PC-3 (cell line): ENCODE results near the gene MORN1. TPM values are rescaled to one million over a fixed set of nuclear protein-coding genes. Genes with fewer than 3 reads are reported as not detected.

ENCODE experiments used
- ATAC-seq: fragments of 200-7000 bp; cut with Tn5 transposase; 2 replicates; pipeline ENCODE4 v1.9.1; 2020; ENCODE audit warnings: mild to moderate bottlenecking, moderate library complexity
- BruUV-seq: library from RNA; stranded (reverse); fragments of 400-500 nt; replicated peaks from 2 replicates; lab custom pipeline; 2021; lab: Mats Ljungman, UMichigan
- CTCF ChIA-PET: fragments of 300-600 bp; sonication (Branson Sonifier 250); formaldehyde crosslinking; loops from one replicate; lab custom pipeline; 2022; ENCODE audit warnings: antibody characterized with exemption; lab: Charles Lee
- POLR2A ChIA-PET: fragments of 300-600 bp; sonication (Branson Sonifier 250); formaldehyde crosslinking; loops from one replicate; lab custom pipeline; 2022; ENCODE audit warnings: antibody characterized with exemption; ENCODE audit not compliant: unreplicated experiment; lab: Charles Lee
- DNase-seq: peaks from one replicate; pipeline ENCODE4 v3.0.0-alpha.2; 2015
- H2AFZ ChIP-seq: fragments of 300-600 bp; sonication (generic); 2 replicates; pipeline ENCODE4 v1.6.0; 2016; ENCODE audit warnings: antibody characterized with exemption, low read length
- H3F3A ChIP-seq: fragments of 300-600 bp; sonication (generic); one replicate; pipeline ENCODE4 v1.6.0; 2017; ENCODE audit warnings: antibody characterized with exemption, low read length, control low read depth, mild to moderate bottlenecking; ENCODE audit not compliant: unreplicated experiment
- H3K27ac ChIP-seq: fragments of 300-600 bp; sonication (generic); 2 replicates; pipeline ENCODE4 v1.5.1; 2016; ENCODE audit warnings: mild to moderate bottlenecking, low read length
- H3K27me3 ChIP-seq: fragments of 300-600 bp; sonication (generic); 2 replicates; pipeline ENCODE4 v1.6.1; 2016; ENCODE audit warnings: low read length, mixed read lengths
- H3K36me3 ChIP-seq: fragments of 300-600 bp; sonication (generic); 2 replicates; pipeline ENCODE4 v1.6.1; 2016; ENCODE audit warnings: low read depth, mixed run types, low read length, mixed read lengths
- H3K4me1 ChIP-seq: fragments of 300-600 bp; sonication (generic); 2 replicates; pipeline ENCODE4 v1.5.1; 2016; ENCODE audit warnings: low read length; ENCODE audit not compliant: insufficient read depth
- H3K4me2 ChIP-seq: fragments of 300-600 bp; sonication (generic); 2 replicates; pipeline ENCODE4 v1.6.0; 2016; ENCODE audit warnings: low read length
- H3K4me3 ChIP-seq: fragments of 300-600 bp; sonication (generic); 2 replicates; pipeline ENCODE4 v1.5.1; 2016; ENCODE audit warnings: mild to moderate bottlenecking, low read length, mixed read lengths
- H3K79me2 ChIP-seq: fragments of 300-600 bp; sonication (generic); 2 replicates; pipeline ENCODE4 v1.6.1; 2017; ENCODE audit warnings: low read length, mixed read lengths
- H3K9ac ChIP-seq: fragments of 300-600 bp; sonication (generic); 2 replicates; pipeline ENCODE4 v1.6.0; 2016; ENCODE audit warnings: mild to moderate bottlenecking, low read length
- H3K9me2 ChIP-seq: fragments of 300-600 bp; sonication (generic); replicated peaks from 2 replicates; pipeline ENCODE4 v1.6.1; 2016; ENCODE audit warnings: mixed run types, low read length, mixed read lengths
- H3K9me3 ChIP-seq: fragments of 300-600 bp; sonication (generic); 2 replicates; pipeline ENCODE4 v1.6.1; 2016; ENCODE audit warnings: low read length, mixed read lengths
- H4K20me1 ChIP-seq: fragments of 300-600 bp; sonication (generic); 2 replicates; pipeline ENCODE4 v1.6.1; 2016; ENCODE audit warnings: low read length, mixed read lengths
- CTCF ChIP-seq: fragments of 300-600 bp; sonication (generic); conservative IDR thresholded peaks from 2 replicates; pipeline ENCODE4 v1.5.1; 2017; ENCODE audit warnings: antibody characterized with exemption, low read depth, mild to moderate bottlenecking, low read length
- EZH2 ChIP-seq: fragments of 300-600 bp; sonication (generic); IDR thresholded peaks from one replicate; pipeline ENCODE4 v1.6.1; 2017; ENCODE audit warnings: antibody characterized with exemption, mild to moderate bottlenecking, low read length; ENCODE audit not compliant: unreplicated experiment
- EZH2phosphoT487 ChIP-seq: fragments of 300-600 bp; sonication (generic); IDR thresholded peaks from 2 replicates; pipeline ENCODE4 v1.6.1; 2018; ENCODE audit warnings: mild to moderate bottlenecking, antibody characterized with exemption, low read length, borderline replicate concordance
- intact Hi-C: fragments of 100-400 bp; cut with micrococcal nuclease; formaldehyde crosslinking; loops from 2 replicates; pipeline ENCODE4 v1.9.0; 2023
- total RNA-seq: library from RNA; depleted of rRNA; stranded (reverse); fragments of >200 nt; gene quantifications from 2 replicates; pipeline ENCODE4 v1.2.3, GENCODE V29; 2014

The MORN1 gene
- total RNA-seq, 1 experiment from 2014 or later = 11.2 TPM

DNA sequence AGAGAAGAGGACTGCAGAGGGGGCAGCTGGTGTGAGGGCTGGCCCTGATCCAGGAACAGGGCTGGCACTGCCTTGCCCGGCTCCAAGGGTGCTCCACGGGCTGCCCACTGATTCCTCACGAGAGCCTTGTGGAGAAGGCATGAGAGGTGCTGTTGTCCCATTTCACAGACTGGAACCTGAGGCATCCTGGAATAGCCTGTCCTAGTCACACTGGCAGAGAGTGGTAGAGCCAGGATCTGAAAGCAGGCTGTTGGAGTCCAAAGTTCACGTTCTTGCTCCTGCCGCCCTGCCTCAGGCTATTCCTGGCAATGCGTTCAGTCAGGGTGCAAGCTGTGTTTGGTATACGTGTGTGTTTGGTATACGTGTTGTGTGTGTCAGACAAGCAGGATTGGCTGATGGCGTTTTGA lies 2.1 kb upstream of the MORN1 start:
- intact Hi-C loops = no loop called here
- no peak for TF ChIP-seq EZH2
- TF ChIP-seq CTCF = no peak
- no peak for TF ChIP-seq EZH2phosphoT487
- H3F3A ChIP-seq = no peaks in the 10 kb centered on the region
- POLR2A ChIA-PET = no interaction called here
- peak overlapping the region; percentile 97 for H3K4me2 ChIP-seq
- peak overlapping the region; percentile 96; the same call in 1 of the 2 replicates for H3K9ac ChIP-seq
- CTCF ChIA-PET = no interaction called here
- peaks cover 75% of the 10 kb centered on the region for H3K79me2 ChIP-seq
- BruUV-seq = no TSS peak
- no peak overlapping the region for H3K27ac ChIP-seq
- H3K36me3 ChIP-seq = peaks cover 50% of the 10 kb centered on the region; the same call in 1 of the 2 replicates
- DNase-seq = no peak
- peaks cover 13% of the 10 kb centered on the region for H4K20me1 ChIP-seq
- H3K4me3 ChIP-seq = peak overlapping the region; percentile 93
- no peak for ATAC-seq
- no peaks in the 10 kb centered on the region for H3K9me2 ChIP-seq
- H3K4me1 ChIP-seq = peaks cover 22% of the 10 kb centered on the region
- H2AFZ ChIP-seq = no peak overlapping the region
- no peaks in the 10 kb centered on the region for H3K27me3 ChIP-seq
- H3K9me3 ChIP-seq = no peaks in the 10 kb centered on the region

DNA sequence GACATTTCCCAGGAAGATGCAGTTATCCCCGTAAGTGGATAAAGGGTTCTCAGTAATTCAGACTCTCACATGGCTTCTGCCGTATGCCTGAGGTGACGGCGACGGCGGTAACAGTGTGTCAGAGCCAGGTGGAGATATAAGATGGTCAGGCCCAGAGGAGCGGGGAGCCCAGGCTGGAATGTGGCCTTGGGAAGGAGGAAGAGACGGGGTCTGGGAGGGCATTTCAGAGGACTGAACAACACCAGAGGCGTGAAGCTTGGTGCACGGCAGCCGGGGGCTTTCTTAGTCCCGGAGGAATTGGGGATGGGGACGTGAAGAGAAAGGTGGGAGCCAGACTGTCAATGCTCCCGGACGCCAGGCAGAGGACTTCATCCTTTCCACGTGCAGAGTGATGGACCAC lies 1.3 kb upstream of the MORN1 start:
- no peak overlapping the region for H2AFZ ChIP-seq
- no peaks in the 10 kb centered on the region for H3K9me3 ChIP-seq
- no peak for ATAC-seq
- CTCF ChIA-PET = interaction anchor here (0.6 kb wide), 1 partner anchor 82 kb away, joined by 3 read pairs; no protein-coding TSS in a partner anchor
- DNase-seq = no peak
- no peak overlapping the region for H3K27ac ChIP-seq
- H3K9me2 ChIP-seq = no peaks in the 10 kb centered on the region
- POLR2A ChIA-PET = no interaction called here
- peaks cover 45% of the 10 kb centered on the region; the same call in 1 of the 2 replicates for H3K36me3 ChIP-seq
- H3K4me1 ChIP-seq = peaks cover 22% of the 10 kb centered on the region
- H3K4me2 ChIP-seq = peak overlapping the region; percentile 97
- TF ChIP-seq EZH2phosphoT487 = no peak
- TF ChIP-seq EZH2 = no peak
- no peak for TF ChIP-seq CTCF
- no peaks in the 10 kb centered on the region for H3K27me3 ChIP-seq
- BruUV-seq = no TSS peak
- H3F3A ChIP-seq = no peaks in the 10 kb centered on the region
- peaks cover 75% of the 10 kb centered on the region for H3K79me2 ChIP-seq
- H4K20me1 ChIP-seq = peaks cover 13% of the 10 kb centered on the region
- peak overlapping the region; percentile 93 for H3K4me3 ChIP-seq
- intact Hi-C loops = no loop called here
- H3K9ac ChIP-seq = peak overlapping the region; percentile 96

GRCh38 chr1:2391931-2392509 lies 666 bp upstream of the MORN1 start:
- no peaks in the 10 kb centered on the region for H3K9me2 ChIP-seq
- peaks cover 38% of the 10 kb centered on the region; the same call in 1 of the 2 replicates for H3K36me3 ChIP-seq
- peak overlapping the region; percentile 93 for H3K4me3 ChIP-seq
- POLR2A ChIA-PET = interaction anchor here (0.5 to 1.5 kb wide), 7 partner anchors 10 to 887 kb away, joined by 3 to 25 read pairs (median 5); no protein-coding TSS in a partner anchor
- TF ChIP-seq CTCF (no peak), EZH2phosphoT487 (no peak), EZH2 (no peak)
- H4K20me1 ChIP-seq = peaks cover 13% of the 10 kb centered on the region
- H3K9ac ChIP-seq = peak overlapping the region; percentile 96
- DNase-seq (no peak), ATAC-seq (peak; percentile 27)
- intact Hi-C loops = loop anchor here (1.0 kb wide), 1 partner anchor 20 kb away; the partner anchor contains the start of gene PEX10
- peaks cover 22% of the 10 kb centered on the region for H3K4me1 ChIP-seq
- BruUV-seq = no TSS peak
- CTCF ChIA-PET = interaction anchor here (0.6 to 1.2 kb wide), 8 partner anchors 10 to 449 kb away, joined by 3 to 10 read pairs (median 4); partner anchors contain the start of genes FAAP20 and PEX10
- H2AFZ ChIP-seq = no peak overlapping the region
- no peaks in the 10 kb centered on the region for H3F3A ChIP-seq
- H3K27me3 ChIP-seq = no peaks in the 10 kb centered on the region
- no peak overlapping the region for H3K27ac ChIP-seq
- peaks cover 68% of the 10 kb centered on the region for H3K79me2 ChIP-seq
- peak overlapping the region; percentile 97 for H3K4me2 ChIP-seq
- no peaks in the 10 kb centered on the region for H3K9me3 ChIP-seq
